ENCODE results near the gene IPO13. TPM values are rescaled to one million over a fixed set of nuclear protein-coding genes. Genes with fewer than 3 reads are reported as not detected.

Gene IPO13
- total RNA-seq, 4 donors from 2014 or later, result 19.3 to 32.4 (median 20.5) TPM

DNA sequence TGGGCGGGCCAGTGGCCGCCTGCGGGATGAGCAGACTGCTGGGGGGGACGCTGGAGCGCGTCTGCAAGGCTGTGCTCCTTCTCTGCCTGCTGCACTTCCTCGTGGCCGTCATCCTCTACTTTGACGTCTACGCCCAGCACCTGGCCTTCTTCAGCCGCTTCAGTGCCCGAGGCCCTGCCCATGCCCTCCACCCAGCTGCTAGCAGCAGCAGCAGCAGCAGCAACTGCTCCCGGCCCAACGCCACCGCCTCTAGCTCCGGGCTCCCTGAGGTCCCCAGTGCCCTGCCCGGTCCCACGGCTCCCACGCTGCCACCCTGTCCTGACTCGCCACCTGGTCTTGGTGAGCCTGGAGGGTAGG is 34.4 kb downstream of the IPO13 start:
- Histone ChIP-seq H3K27ac (peak overlapping the region; percentile 47 to 84 (median 80)), H3K9me3 (no peaks in the 10 kb centered on the region), H3K27me3 (no peaks in the 10 kb centered on the region), H3K4me1 (peaks cover 37 to 58% (median 39%) of the 10 kb centered on the region in 3 donors), H3K36me3 (peaks cover 12 to 69% (median 18%) of the 10 kb centered on the region in 3 donors), H3K4me3 (peak overlapping the region in 2 of 4 donors; percentile 87 to 94)
- WGBS, 2 donors, result 36% methylated on average over 4 of the region's 20 CpGs; no CpG with 5 or more reads in 1 of the 2 donors
- intact Hi-C loops (cut with DNase I), result no loop called here
- TF ChIP-seq POLR2A (IDR thresholded peaks at IDR 0.05), result no peak
- TF ChIP-seq, protein P1, sequence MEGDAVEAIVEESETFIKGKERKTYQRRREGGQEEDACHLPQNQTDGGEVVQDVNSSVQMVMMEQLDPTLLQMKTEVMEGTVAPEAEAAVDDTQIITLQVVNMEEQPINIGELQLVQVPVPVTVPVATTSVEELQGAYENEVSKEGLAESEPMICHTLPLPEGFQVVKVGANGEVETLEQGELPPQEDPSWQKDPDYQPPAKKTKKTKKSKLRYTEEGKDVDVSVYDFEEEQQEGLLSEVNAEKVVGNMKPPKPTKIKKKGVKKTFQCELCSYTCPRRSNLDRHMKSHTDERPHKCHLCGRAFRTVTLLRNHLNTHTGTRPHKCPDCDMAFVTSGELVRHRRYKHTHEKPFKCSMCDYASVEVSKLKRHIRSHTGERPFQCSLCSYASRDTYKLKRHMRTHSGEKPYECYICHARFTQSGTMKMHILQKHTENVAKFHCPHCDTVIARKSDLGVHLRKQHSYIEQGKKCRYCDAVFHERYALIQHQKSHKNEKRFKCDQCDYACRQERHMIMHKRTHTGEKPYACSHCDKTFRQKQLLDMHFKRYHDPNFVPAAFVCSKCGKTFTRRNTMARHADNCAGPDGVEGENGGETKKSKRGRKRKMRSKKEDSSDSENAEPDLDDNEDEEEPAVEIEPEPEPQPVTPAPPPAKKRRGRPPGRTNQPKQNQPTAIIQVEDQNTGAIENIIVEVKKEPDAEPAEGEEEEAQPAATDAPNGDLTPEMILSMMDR (IDR thresholded peaks at IDR 0.05), result no peak
- DNase-seq, result no peak

DNA sequence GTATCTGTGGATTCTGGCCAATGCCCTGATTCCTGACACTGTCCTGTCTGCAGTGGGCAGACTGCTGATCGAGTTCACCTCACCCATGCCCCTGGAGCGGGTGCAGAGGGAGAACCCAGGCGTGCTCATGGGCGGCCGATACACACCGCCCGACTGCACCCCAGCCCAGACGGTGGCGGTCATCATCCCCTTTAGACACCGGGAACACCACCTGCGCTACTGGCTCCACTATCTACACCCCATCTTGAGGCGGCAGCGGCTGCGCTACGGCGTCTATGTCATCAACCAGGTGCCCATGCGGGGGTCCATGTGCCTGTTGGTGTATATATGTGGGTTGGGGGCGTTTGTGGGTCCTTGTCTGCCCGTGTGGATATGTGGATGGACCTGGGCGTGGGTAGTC is 34.9 kb downstream of the IPO13 start:
- 87 to 95% methylated on average over 3 to 20 of the region's 20 CpGs for WGBS, 2 donors
- TF ChIP-seq POLR2A (IDR thresholded peaks at IDR 0.05), result no peak
- TF ChIP-seq, protein P1 (IDR thresholded peaks at IDR 0.05), result no peak
- Histone ChIP-seq H3K36me3 (peaks cover 9 to 69% (median 14%) of the 10 kb centered on the region in 3 donors), H3K27me3 (no peaks in the 10 kb centered on the region), H3K9me3 (no peaks in the 10 kb centered on the region), H3K4me1 (peaks cover 32 to 52% (median 37%) of the 10 kb centered on the region in 3 donors), H3K4me3 (no peak overlapping the region), H3K27ac (peak overlapping the region in 1 of 4 donors; percentile 84)
- intact Hi-C loops (cut with DNase I), result no loop called here
- no peak for DNase-seq

DNA sequence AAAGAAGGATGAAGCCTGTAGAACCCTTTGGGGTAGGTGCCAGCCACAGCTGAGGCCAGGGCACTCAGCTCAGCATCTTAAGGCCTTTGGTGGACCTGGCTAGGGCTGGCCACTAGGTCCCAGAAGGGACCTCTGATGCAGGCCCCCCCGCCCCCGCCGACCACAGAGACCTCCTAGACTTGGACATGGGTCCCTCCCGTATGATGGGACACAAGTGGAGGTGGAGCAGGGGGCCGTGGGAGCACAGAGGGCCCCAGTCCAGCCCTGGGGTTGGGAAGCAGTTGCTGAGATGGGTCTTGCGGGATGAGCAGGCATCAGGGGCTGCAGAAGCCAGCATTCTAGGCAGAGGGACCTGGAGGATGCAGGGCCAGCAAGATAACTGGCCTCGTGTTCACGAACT is 35.5 kb downstream of the IPO13 start:
- H3K4me1 ChIP-seq, result peaks cover 26 to 46% (median 32%) of the 10 kb centered on the region in 3 donors
- H3K27ac ChIP-seq, result no peak overlapping the region
- no peak for DNase-seq
- H3K9me3 ChIP-seq, result no peaks in the 10 kb centered on the region
- intact Hi-C loops (cut with DNase I), result no loop called here
- TF ChIP-seq POLR2A (IDR thresholded peaks at IDR 0.05), result no peak
- TF ChIP-seq, protein P1 (IDR thresholded peaks at IDR 0.05), result no peak
- peaks cover 4 to 65% (median 8%) of the 10 kb centered on the region in 3 donors for H3K36me3 ChIP-seq
- no peak overlapping the region for H3K4me3 ChIP-seq
- no peaks in the 10 kb centered on the region for H3K27me3 ChIP-seq
- 97 to 100% methylated on average over 3 of the region's 8 CpGs for WGBS, 2 donors

DNA sequence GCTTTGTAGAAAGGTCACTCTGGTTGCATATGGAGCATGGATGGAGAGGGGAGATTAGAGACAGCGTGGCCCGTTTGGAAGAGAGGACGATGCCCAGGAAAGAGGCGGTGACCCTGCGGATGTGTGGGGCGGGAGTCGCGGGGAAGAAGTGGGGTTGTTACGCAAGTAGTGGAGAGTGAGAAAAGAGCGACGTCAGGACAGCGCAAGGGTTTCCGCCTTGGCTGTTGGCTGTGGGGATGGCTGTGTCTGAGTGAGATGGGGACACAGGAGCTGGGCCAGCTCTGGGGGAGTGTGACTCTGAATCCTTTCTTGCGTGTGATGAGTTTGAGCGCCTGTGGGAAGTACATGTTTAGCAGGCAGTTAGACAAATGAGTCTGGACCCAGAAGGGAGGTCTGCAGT is 36.1 kb downstream of the IPO13 start:
- no peak for DNase-seq
- H3K27me3 ChIP-seq, result no peaks in the 10 kb centered on the region
- 83 to 84% methylated on average over 15 of the region's 15 CpGs for WGBS, 2 donors
- no peak overlapping the region for H3K4me3 ChIP-seq
- H3K9me3 ChIP-seq, result no peaks in the 10 kb centered on the region
- H3K4me1 ChIP-seq, result peaks cover 25 to 41% (median 32%) of the 10 kb centered on the region in 3 donors
- TF ChIP-seq, protein P1 (IDR thresholded peaks at IDR 0.05), result no peak
- TF ChIP-seq POLR2A (IDR thresholded peaks at IDR 0.05), result no peak
- H3K36me3 ChIP-seq, result peaks cover 3 to 59% (median 3%) of the 10 kb centered on the region in 3 donors
- no peak overlapping the region for H3K27ac ChIP-seq
- intact Hi-C loops (cut with DNase I), result no loop called here

DNA sequence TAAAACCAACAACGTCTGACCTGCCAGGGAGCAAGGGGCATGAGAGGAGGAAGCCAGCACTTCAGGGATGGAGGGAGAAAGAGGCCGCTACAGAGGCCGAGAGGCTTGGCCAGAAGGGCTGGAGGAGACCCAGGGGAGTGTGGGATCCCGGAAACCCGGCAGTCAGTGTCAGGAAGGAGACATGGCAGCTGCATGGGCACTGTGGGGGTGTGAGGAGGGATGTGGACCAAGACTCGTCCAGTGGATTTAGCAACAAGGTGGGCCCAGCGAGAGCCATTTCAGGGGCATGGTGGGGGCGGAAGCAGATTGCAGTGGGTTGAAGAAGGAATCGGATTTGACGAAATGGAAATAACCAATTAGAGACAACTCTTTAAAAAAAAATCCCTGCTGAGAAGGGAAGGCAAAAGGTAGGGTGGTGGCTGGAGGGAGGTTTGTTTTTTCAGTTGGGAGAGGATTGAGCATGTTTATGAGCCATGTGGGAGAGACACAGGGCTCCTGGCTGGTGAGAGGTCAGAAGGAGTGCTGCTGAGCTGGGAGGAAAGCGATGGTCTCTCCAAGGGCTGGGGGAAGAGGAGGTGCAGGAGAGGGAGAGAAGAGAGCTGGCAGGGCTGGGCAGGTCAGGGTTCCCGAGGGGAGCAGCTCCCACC is 36.6 kb downstream of the IPO13 start:
- 77 to 84% methylated on average over 12 of the region's 12 CpGs for WGBS, 2 donors
- Histone ChIP-seq H3K27ac (no peak overlapping the region), H3K4me3 (no peak overlapping the region), H3K4me1 (peaks cover 20 to 35% (median 27%) of the 10 kb centered on the region in 3 donors), H3K36me3 (peaks cover 0 to 54% (median 3%) of the 10 kb centered on the region in 3 donors), H3K27me3 (no peaks in the 10 kb centered on the region), H3K9me3 (no peaks in the 10 kb centered on the region)
- DNase-seq, result no peak
- TF ChIP-seq, protein P1 (IDR thresholded peaks at IDR 0.05), result no peak
- TF ChIP-seq POLR2A (IDR thresholded peaks at IDR 0.05), result no peak
- intact Hi-C loops (cut with DNase I), result no loop called here

Measured in esophagus squamous epithelium (tissue), 5 donors.